ENCODE measurements around the gene GMFB. TPM values are rescaled to one million over a fixed set of nuclear protein-coding genes. Genes with fewer than 3 reads are reported as not detected.

The GMFB gene
- total and polyA plus RNA-seq, 10 of the 15 experiments (the other 5 are each of a cell fraction or from before 2014, with no cell fraction given), result 29.3 to 71.0 (median 50.8) TPM

DNA sequence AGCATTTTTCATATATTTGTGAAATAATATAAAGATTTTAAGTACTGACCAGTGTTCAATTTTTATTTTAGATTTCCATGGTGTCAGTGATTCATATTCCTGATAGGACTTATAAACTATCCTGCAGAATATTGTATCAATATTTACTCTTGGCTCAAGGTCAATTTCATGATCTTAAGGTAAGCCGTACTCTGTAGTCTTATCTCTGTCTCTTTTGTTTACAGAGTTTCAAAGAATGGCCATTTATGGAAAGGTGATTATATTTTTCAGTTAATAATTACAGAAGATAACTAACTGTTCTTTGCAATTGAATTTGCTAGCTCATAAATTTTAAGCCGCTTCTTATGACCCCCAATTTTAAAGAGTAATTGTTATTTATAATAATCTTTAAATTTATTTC is 48.9 kb upstream of the GMFB start (continued):
- no peak for TF ChIP-seq ZNF207 (IDR thresholded peaks at IDR 0.05; ENCODE audit: borderline replicate concordance)
- TF ChIP-seq, protein P1, sequence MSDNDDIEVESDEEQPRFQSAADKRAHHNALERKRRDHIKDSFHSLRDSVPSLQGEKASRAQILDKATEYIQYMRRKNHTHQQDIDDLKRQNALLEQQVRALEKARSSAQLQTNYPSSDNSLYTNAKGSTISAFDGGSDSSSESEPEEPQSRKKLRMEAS (IDR thresholded peaks at IDR 0.05; ENCODE audit: low read depth, low read length), result no peak

GRCh38 chr14:54535646-54536045 is 46.9 kb upstream of the GMFB start:
- 96% methylated on average over 2 of the region's 2 CpGs for WGBS (ENCODE audit: insufficient coverage, insufficient replicate concordance, low lambda C conversion rate, missing lambda C conversion rate)
- ChIA-PET RAD21 (ENCODE audit: unreplicated experiment) (no interaction called here), CTCF (no interaction called here), SMC1A (ENCODE audit: uncharacterized antibody, unreplicated experiment) (no interaction called here), POLR2A (no interaction called here)
- FAIRE-seq, result no peak
- Histone ChIP-seq H3K36me3 (ENCODE audit: control insufficient read depth in 2 of 2, insufficient read depth in 2 of 2, low read length in 1 of 2) (peaks cover 0 to 2% of the 10 kb centered on the region in 2 experiments; a peak in 1 of 4 replicates), H3K27me3 (replicated peaks in 1 of 2; ENCODE audit: control insufficient read depth in 2 of 2, insufficient read depth in 2 of 2, low read length in 1 of 2) (no peaks in the 10 kb centered on the region), H3K4me3 (no peak overlapping the region), H3K4me1 (ENCODE audit: control insufficient read depth, insufficient read depth, low read length) (peaks cover 7% of the 10 kb centered on the region; the same call in 1 of the 2 replicates), H3K9ac (ENCODE audit: control insufficient read depth, insufficient read depth, low read length) (no peak overlapping the region), H3K4me2 (ENCODE audit: control insufficient read depth, insufficient read depth) (no peak overlapping the region), H3K79me2 (ENCODE audit: control insufficient read depth, insufficient read depth, low read length) (no peaks in the 10 kb centered on the region), H3K9me3 (replicated peaks; ENCODE audit: control insufficient read depth, insufficient read depth, low read length) (no peaks in the 10 kb centered on the region), H2AFZ (ENCODE audit: control insufficient read depth, low read depth, low read length) (no peak overlapping the region), H3K27ac (ENCODE audit: control insufficient read depth, insufficient read depth) (no peak overlapping the region), H4K20me1 (ENCODE audit: control insufficient read depth, insufficient read depth) (no peaks in the 10 kb centered on the region)
- ATAC-seq, result no peak
- BruUV-seq (replicated peaks), result no TSS peak
- intact Hi-C loops (cut with micrococcal nuclease; ENCODE audit: unreplicated experiment) (no loop called here), in situ Hi-C loops (cut with MboI) (no loop called here)
- DNase-seq (ENCODE audit: low read depth, low spot score), result no peak
- TF ChIP-seq, protein P2, sequence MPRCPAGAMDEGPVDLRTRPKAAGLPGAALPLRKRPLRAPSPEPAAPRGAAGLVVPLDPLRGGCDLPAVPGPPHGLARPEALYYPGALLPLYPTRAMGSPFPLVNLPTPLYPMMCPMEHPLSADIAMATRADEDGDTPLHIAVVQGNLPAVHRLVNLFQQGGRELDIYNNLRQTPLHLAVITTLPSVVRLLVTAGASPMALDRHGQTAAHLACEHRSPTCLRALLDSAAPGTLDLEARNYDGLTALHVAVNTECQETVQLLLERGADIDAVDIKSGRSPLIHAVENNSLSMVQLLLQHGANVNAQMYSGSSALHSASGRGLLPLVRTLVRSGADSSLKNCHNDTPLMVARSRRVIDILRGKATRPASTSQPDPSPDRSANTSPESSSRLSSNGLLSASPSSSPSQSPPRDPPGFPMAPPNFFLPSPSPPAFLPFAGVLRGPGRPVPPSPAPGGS (IDR thresholded peaks at IDR 0.05; ENCODE audit: borderline replicate concordance, insufficient read depth, low read depth, low read length, poor library complexity, severe bottlenecking), result no peak
- TF ChIP-seq JUND (IDR thresholded peaks at IDR 0.05; ENCODE audit: low read depth, low read length), result no peak
- TF ChIP-seq SPI1 (IDR thresholded peaks at IDR 0.05; ENCODE audit: borderline replicate concordance, insufficient read depth, low read depth, low read length), result no peak
- TF ChIP-seq TAF1 (IDR thresholded peaks at IDR 0.05; ENCODE audit: borderline replicate concordance, low read depth, low read length), result no peak
- no peak for TF ChIP-seq NRF1 (conservative IDR thresholded peaks at IDR 0.05; ENCODE audit: low read depth, low read length)
- no peak for TF ChIP-seq SP1 (IDR thresholded peaks at IDR 0.05; ENCODE audit: low read depth, low read length)
- no peak for TF ChIP-seq BRCA1 (IDR thresholded peaks at IDR 0.05; ENCODE audit: low read depth, low read length)
- TF ChIP-seq YY1 (IDR thresholded peaks at IDR 0.05; ENCODE audit: low read depth, low read length), result no peak
- TF ChIP-seq CREB1 (IDR thresholded peaks at IDR 0.05; ENCODE audit: low read depth), result no peak
- no peak for TF ChIP-seq ZNF687 (IDR thresholded peaks at IDR 0.05)
- no peak for TF ChIP-seq EGR1 (IDR thresholded peaks at IDR 0.05; ENCODE audit: borderline replicate concordance in 1 of 2, low read depth in 2 of 2, low read length in 2 of 2)
